PC-9 (cell line): ENCODE data around the gene KIF18A.

ENCODE experiments used
- EZH2 ChIP-seq: fragments of 200-600 bp; sonication (generic); IDR thresholded peaks from 2 replicates; pipeline ENCODE4 v1.8.0; 2017; ENCODE audit warnings: antibody characterized with exemption, low read depth
- TF ChIP-seq, protein P1 (sequence below): fragments of 200-600 bp; sonication (generic); conservative IDR thresholded peaks from 2 replicates; pipeline ENCODE4 v1.6.1; 2017; ENCODE audit warnings: mixed run types, antibody characterized with exemption, mild to moderate bottlenecking, moderate library complexity

DNA sequence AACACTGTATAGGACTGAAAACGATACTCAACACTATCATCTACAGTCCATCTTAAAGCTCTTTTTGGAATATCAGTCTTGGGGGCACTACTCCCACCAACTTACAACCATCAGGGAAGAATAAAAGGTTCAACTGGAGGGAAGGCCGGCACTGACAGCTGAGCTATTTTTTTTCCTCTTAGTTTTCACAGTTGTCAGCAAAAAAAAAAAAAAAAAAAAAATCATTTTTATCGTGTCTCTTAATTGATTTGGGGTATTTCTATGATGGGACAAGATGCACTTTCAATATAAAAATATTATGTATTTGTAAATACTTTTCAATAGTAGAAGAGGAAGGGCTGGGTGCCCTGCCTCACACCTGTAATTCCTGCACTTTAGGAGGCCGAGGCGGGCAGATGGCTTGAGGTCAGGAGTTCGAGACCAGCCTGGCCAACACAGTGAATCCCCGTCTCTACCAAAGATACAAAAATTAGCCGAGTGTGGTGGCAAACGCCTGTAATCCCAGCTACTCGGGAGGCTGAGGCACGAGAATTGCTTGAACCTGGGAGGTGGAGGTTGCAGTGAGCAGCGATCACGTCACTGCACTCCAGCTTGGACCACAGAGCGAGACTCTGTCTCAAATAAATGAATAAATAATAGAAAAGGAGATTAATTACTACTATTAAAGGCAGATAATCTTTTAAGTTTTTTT, 1.5 kb downstream of the KIF18A start:
- TF ChIP-seq, protein P1, sequence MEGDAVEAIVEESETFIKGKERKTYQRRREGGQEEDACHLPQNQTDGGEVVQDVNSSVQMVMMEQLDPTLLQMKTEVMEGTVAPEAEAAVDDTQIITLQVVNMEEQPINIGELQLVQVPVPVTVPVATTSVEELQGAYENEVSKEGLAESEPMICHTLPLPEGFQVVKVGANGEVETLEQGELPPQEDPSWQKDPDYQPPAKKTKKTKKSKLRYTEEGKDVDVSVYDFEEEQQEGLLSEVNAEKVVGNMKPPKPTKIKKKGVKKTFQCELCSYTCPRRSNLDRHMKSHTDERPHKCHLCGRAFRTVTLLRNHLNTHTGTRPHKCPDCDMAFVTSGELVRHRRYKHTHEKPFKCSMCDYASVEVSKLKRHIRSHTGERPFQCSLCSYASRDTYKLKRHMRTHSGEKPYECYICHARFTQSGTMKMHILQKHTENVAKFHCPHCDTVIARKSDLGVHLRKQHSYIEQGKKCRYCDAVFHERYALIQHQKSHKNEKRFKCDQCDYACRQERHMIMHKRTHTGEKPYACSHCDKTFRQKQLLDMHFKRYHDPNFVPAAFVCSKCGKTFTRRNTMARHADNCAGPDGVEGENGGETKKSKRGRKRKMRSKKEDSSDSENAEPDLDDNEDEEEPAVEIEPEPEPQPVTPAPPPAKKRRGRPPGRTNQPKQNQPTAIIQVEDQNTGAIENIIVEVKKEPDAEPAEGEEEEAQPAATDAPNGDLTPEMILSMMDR, result no peak
- TF ChIP-seq EZH2, result no peak
